ENCODE measurements around the gene RIC3.

Gene RIC3

DNA sequence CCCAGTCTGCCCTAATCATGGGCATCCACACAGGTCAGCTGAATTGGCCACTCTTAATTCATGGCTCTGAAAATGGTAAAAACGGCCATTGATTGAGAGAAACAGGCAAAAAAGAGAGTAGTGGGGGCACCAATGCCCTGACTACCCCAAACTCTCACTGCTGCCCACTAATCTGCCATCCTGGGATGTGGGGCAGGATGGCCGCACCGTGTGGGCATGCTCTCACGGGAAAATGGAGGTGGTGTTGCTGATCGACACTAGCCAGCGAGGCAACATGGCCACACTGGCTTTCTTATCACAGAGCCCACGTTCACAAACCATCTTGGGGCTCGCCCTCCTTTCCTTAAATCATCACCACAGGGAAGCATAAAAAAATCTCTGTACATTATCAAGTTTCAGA is 99.1 kb downstream of the RIC3 start:
- TF ChIP-seq, protein P1, sequence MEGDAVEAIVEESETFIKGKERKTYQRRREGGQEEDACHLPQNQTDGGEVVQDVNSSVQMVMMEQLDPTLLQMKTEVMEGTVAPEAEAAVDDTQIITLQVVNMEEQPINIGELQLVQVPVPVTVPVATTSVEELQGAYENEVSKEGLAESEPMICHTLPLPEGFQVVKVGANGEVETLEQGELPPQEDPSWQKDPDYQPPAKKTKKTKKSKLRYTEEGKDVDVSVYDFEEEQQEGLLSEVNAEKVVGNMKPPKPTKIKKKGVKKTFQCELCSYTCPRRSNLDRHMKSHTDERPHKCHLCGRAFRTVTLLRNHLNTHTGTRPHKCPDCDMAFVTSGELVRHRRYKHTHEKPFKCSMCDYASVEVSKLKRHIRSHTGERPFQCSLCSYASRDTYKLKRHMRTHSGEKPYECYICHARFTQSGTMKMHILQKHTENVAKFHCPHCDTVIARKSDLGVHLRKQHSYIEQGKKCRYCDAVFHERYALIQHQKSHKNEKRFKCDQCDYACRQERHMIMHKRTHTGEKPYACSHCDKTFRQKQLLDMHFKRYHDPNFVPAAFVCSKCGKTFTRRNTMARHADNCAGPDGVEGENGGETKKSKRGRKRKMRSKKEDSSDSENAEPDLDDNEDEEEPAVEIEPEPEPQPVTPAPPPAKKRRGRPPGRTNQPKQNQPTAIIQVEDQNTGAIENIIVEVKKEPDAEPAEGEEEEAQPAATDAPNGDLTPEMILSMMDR (IDR thresholded peaks at IDR 0.05; ENCODE audit: insufficient read depth, low read length, missing control alignments): no peak
- CTCF ChIA-PET: interaction anchor here (1.5 to 10.8 kb wide), 4 partner anchors 20 to 63 kb away, joined by 8 to 126 read pairs (median 21); no protein-coding TSS in a partner anchor
- H3K4me3 ChIP-seq (ENCODE audit: low read depth, low read length): no peak overlapping the region
- DNase-seq (ENCODE audit: low read depth, low spot score): no peak
- POLR2A ChIA-PET: interaction anchor here (0.6 kb wide), 1 partner anchor 54 kb away, joined by 3 read pairs; no protein-coding TSS in a partner anchor

DNA sequence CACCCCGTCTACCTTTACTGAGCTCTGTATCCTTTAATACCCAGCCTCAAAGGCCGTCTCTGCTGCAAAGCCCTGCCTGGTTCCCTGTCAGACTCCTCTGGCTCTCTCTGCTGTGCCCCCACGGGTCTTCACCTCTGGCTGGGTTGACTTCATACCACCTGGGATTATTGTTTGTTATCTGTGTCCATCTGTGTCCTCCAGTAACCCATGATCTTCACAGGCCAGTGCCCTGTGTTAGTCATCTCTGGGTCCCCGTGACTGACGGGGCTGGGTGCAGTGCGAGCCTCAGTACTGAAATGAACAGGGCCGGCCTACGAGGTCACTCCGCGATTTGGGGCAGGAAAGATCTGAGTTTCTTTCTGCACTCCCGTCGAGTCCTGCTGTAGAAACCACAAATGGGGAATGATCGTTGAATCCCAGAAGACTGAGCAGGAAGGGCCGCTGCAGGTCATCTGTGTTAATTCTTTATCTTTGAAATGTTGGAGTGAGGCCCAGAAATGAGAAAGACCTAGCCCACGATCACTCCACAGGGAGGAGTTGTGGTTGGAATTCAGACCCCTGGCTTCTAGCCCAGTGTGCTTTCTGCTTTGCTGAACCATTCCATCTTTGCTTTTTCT is 100.1 kb downstream of the RIC3 start:
- peak; percentile 33 for DNase-seq (ENCODE audit: low read depth, low spot score)

DNA sequence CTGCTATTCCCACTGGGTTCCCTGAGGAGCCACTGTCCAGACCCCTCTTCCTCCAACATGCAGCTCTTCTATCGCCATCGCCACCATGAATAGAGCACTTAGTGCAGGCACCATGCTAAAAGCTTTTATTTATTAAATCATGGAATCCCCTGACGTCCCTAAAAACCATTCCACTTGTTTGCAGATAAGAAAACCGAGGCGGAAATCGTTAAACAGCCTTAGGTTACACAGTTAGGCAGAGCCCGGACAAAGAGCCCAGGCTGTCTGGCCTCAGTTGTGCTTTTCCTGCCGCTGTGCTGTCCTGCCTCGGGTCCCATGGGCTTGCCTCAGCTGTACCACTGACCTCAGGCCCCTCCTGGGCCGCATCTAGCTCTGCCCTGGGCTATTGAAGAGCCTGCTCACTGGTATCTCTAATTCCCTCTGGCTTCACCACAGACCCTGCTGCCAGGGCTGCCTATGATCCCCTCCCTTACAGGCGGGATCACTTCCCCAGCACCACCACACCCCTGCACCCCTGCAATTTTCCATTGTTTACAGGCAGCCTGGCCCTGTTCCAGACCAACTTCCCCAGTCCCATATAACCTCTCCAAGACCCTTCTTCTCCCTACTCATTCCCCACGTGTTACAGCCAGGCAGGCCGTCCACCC is 100.8 kb downstream of the RIC3 start:
- H3K4me3 ChIP-seq (ENCODE audit: low read depth, low read length): no peak overlapping the region
- no peak for DNase-seq (ENCODE audit: low read depth, low spot score)
- TF ChIP-seq, protein P1 (IDR thresholded peaks at IDR 0.05; ENCODE audit: insufficient read depth, low read length, missing control alignments): no peak
- POLR2A ChIA-PET: no interaction called here
- CTCF ChIA-PET: interaction anchor here (0.7 to 10.8 kb wide), 15 partner anchors 9 to 51 kb away, joined by 3 to 126 read pairs (median 4); partner anchors contain the start of gene TUB

More for the DNA sequence above, 100.1 kb downstream of the RIC3 start:
- no peak overlapping the region for H3K4me3 ChIP-seq (ENCODE audit: low read depth, low read length)
- ChIA-PET POLR2A (interaction anchor here (0.6 kb wide), 1 partner anchor 53 kb away, joined by 3 read pairs; no protein-coding TSS in a partner anchor), CTCF (interaction anchor here (0.9 to 10.8 kb wide), 9 partner anchors 10 to 62 kb away, joined by 3 to 126 read pairs (median 5); partner anchors contain the start of gene TUB)
- TF ChIP-seq, protein P1 (IDR thresholded peaks at IDR 0.05; ENCODE audit: insufficient read depth, low read length, missing control alignments): no peak

DNA sequence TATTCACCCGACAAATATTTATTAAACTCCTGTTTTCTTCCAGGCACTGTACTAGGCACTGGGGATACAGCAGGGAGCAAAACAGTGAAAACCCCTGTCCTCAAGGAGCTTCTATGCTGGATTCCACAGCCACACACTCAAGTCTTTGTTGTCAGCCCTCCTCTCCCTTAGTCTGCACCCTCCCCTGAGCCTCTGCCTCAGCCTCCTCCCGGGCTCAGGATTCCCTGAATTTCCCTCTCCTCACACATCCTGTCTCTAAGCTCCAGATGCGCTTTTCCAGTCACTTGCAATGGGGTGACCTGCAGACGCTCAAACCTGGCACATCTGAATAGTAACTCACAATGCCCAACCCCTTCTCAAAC is 101.3 kb downstream of the RIC3 start:
- DNase-seq (ENCODE audit: low read depth, low spot score): no peak
- ChIA-PET CTCF (interaction anchor here (0.7 to 10.8 kb wide), 15 partner anchors 10 to 50 kb away, joined by 3 to 126 read pairs (median 4); partner anchors contain the start of gene TUB), POLR2A (no interaction called here)
- TF ChIP-seq, protein P1 (IDR thresholded peaks at IDR 0.05; ENCODE audit: insufficient read depth, low read length, missing control alignments): no peak
- H3K4me3 ChIP-seq (ENCODE audit: low read depth, low read length): no peak overlapping the region

DNA sequence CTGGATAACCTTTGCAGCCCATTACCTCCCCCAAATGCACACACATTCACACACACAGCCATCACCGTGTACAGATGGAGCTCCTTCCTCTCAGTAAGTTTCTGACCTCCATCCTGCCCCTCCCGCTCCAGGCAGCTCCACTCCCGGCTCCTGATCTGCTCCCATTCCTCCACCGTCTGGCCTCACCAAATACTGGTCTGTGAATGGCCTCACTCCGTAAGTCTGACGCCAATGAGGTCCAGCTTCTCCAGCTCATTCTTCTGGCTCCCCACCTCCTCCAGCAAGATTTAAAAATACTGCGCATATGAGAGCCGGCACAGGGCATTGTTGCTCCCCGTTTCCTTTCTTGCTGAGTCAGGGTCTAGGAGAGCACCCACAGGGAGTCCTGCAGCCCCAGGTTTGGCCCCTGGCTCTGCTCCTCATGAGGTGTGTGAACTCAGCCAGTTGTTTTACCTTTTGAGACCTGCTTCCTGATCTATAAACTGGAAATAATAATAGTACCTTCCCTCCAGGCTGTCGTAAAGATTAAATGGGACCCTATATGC is 101.8 kb downstream of the RIC3 start:
- no peak for DNase-seq (ENCODE audit: low read depth, low spot score)
- TF ChIP-seq, protein P1 (IDR thresholded peaks at IDR 0.05; ENCODE audit: insufficient read depth, low read length, missing control alignments): no peak
- ChIA-PET POLR2A (interaction anchor here (0.8 kb wide), 1 partner anchor 55 kb away, joined by 3 read pairs; no protein-coding TSS in a partner anchor), CTCF (interaction anchor here (0.7 to 10.8 kb wide), 13 partner anchors 10 to 60 kb away, joined by 3 to 126 read pairs (median 5); partner anchors contain the start of gene TUB)
- no peak overlapping the region for H3K4me3 ChIP-seq (ENCODE audit: low read depth, low read length)
